Activated CD4-positive, alpha-beta T cell treated with anti-CD3 and anti-CD28 coated beads for 48 hours (primary cell): ENCODE data around the gene DLGAP3.

Experiments
- DNase-seq: peaks from one replicate; pipeline ENCODE4 v3.0.0-alpha.2; 2020

Gene DLGAP3

DNA sequence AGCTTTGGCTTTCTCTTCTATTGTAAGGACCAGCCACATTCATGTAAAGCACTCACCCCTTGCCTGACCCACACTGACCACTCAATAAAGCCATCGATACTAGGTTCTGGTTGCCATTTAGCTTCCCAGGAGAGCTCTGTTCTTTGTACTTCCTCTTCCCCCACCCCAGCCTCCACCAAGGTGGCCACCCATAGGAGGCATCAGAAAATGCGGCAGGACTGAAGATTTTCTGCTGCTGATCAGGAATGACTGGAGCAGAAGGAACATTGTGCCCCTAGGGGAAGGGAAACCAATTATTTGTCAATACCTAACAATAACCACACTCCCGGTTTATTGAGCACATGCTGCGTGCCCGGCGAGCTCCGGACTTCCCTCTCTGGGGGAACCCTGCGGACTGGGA lies 64.7 kb downstream of the DLGAP3 start:
- no peak for DNase-seq

DNA sequence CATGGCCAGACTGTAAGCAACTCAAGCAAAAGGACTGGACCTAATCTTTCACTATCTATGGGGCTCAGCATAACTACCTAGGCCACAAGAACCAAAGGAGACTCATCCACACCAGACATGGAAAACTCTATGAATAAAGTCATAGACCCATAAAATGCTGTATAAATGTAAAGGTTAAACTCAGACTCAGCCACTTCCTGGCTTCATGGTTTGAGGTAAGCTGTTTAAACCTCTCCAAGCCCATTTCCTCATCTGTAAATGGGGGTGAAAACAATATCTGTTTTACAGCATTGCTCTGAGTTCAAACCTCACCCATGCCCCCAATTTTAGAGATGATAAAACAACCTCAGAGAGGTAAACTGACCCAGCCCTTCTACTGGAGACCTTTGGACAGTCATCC lies 65.9 kb downstream of the DLGAP3 start:
- DNase-seq: no peak

DNA sequence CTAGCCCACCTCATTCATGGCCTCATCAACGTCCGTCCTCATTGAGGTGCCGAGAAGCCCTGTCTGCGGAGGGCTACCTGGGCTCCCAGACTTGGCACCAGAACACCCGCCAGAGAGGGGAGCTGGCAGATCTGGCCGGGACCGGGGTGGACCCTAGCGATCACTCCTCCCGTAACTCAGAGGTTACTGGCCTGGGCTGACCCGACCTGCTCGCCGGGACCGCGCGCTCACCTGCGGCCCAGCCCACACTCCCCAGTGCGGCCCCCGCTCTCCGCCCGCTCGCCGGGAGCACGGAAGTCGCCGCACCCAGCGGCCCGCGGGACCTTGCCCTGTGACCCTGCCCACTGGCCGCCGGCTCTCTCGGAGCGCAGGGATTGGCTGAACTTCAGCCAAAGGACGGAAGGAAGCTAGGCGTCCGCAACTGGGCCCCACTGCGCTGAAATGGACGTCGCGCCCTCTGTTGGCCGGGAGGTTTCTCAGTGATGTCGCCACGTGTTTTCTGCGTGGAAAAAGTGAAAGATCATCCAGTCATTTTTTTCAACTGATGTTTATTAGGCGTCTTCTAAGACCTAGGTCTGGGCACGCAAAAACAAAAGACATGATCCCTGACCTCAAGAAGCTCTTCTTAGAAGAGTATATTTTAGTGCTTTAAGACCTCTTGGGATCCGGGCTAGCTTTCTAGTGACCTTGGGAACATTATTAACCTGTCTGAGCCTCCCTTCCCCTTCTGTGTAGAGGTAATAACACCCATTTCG lies 69.8 kb downstream of the DLGAP3 start, which contains the start of gene SMIM12:
Gene SMIM12 (minus strand): TSS at position 304 of the 755 bp plus-strand sequence. CDS start 3,772 bp downstream, outside the sequence.
- peak; percentile 95 for DNase-seq

DNA sequence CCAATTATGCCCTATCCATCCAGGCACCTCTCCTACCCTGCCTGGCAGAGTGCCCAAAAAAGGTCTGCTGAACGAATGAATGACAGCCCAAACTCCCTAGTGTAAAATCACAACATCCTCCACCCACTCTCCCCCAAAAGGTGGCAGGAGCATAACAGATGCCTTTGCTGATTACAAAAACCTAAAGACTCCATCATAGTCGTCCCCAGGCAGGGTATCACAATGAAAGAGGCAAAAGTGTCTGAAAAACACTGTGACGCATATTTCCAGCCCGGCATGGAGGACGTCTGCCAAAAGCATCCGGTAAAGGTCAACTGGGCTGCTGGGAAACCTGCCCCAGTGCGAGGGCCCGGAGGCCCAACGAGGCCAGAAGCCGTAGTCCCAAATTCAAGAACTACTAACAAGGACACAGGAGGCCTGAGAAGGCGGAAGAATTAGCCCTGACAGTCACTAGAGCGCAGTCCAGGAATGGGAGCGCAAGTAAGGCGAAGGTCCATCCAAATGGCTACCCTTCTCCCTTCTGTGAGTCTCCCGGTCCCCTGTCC lies 70.5 kb downstream of the DLGAP3 start:
- peak; percentile 63 for DNase-seq

DNA sequence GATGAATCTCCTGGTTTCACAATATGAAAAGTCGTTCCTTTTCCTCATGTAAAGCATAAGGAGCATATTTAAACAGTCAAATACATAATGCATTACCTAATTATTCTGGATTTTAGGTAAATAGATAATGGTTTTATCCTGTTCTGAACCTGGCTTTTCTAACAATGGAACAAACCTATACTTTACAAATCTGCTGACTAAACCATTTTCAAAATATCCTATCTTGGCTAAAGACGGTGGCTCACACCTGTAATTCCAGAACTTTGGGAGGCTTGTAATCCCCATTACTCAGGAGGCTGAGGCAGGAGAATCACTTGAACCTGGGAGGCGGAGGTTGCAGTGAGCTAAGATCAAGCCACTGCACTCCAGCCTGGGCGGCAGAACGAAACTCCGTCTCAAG lies 72.8 kb downstream of the DLGAP3 start:
- DNase-seq: no peak

DNA sequence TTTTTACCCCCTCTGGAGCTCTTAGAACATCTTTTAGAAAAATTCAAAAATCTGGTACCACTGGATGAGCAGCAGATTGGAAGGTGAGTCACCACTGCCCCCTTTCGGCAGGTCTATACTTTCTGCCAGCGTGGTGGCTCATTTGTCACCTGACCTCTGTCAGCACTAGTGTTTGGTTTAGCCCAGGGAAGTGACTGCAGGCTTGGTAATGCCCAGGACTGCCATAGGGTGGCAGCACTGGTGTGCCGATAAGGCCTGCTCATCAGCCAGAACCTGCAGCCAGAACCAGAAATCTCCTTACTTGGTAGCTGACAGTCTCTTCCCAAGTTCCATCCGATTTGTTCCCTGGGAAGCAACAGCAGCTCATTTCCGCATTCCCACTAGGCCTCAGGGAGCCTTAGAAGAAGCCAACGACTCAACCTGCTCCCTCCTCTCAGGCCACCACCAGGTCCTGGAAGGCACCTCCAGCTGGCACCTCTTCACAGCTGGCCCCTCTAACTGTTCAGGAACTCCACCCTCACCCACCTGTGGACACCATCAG lies 76.7 kb downstream of the DLGAP3 start:
- peak; percentile 94 for DNase-seq

DNA sequence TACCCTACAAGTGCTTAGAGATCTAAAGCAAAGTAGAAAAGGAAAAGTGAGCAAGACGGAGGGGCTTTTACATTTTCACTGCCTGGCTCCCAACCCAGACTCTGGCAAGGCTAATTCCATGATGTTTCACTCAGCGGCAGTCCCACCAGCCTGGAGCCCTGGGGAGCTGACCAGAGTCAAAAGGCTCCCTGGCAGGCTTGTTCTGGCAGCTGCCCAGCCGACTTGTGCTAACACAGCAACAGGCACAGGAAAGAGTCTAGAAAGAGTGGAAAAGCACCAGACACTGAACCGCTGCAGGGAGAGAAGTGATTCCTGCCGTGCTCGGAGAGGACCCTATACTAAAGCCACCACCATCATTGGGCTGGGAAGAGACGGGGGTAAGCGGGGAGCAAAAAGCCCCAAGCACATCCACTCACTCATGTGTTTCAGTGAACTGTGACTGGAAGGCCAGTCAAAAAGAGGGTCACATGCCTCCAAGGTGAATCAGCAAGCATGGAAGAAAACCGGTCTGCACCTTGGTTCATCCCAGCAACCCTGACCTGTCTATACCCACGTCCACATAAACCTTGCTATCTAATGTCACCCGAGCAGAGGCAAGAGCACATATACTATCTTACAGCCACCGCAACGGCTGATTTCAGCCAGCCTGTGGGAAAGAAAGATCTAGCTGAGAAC lies 77.9 kb downstream of the DLGAP3 start:
- DNase-seq: no peak

DNA sequence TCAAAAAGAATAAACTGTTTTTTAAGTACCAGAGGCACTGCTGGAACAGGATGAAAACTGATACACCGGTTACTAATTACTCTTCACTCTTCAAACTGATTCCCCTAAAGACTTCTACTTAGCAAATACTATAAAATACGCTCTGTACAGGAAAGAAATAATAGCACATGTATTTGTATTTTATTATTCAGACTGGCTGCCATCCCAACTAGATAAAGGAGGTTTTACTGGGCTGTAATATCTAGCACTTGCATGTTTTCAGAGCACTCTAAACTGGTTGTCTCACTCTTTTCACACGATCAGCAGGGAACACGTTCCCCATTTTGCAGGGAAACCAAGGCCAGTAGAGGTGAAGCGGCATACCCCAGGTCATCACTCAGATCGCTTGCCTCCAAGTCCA lies 79.1 kb downstream of the DLGAP3 start:
- DNase-seq: no peak

DNA sequence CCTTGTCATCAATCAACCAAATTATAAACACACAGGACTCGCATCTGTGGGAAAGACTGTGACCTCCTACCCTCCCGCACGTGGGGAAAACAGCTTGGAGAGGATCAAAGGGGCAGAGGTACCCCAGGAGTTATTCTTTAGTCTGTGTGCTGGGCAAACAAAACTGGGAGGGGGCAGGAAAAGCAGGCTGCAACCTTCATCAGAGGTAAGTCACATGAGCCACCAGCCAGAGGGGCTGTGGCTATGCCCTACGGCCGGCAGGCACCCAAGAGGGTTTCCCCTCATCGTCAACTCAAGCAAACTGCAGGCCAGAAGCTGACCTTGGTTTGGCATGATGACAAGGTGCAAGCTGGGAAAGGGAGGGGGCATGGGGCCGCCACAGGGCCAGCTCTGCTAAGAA lies 82.4 kb downstream of the DLGAP3 start:
- no peak for DNase-seq

DNA sequence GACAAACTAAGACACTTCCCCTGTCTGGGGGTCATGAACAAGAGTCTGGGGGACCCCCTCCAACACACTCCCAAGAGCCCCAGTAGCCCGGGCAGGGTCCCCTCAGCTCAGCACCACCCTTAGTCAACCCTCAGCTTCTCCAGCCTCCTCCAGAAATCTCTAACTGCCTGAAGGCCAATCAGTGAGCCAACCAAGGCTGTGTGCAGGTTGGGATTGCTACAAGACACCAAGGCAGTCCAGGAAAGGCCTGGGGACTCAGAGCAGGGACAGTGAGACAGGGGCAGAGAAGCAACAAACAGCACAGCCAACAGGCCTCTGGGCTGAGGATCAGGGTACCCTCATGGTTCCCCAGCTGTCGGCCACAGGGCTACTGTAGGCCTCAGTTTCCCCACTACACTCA lies 83.2 kb downstream of the DLGAP3 start:
- DNase-seq: no peak

DNA sequence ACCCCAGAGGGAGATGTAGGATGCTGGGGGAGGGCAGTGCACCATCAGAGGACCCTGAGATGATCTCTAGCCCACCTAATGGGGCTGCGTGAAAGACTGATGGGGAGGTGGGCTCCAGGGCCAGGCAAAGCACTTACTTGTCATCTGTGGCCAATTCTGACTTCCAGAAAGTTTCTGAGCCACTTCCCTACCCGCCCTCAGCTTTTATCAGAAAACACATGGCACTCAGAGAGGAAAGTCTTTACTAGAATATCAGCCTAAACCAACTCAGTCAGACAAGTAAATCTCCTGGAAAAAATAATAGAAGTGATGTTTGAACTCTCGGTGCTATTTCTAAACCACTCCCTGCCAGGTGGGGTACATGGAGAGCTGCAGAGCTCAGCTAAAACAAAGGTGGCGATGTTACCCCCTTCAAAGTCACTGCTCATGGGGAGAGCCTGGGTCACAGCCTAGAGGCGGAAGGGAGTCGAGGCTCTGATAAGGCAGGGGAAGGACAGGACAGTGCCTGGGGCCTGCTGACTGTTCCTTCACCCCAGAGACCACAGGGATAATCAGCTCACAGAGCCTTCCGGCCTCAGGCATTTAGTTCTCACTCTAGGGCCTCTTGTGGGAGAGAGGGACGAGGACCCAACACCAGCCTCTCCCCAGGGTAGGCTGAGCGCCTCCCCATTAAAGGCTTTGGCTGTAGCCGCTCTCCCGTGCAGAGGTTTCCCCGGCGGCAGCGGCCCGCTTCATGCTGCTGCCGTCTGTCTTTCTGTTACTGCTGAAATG lies 84.1 kb downstream of the DLGAP3 start:
- no peak for DNase-seq

DNA sequence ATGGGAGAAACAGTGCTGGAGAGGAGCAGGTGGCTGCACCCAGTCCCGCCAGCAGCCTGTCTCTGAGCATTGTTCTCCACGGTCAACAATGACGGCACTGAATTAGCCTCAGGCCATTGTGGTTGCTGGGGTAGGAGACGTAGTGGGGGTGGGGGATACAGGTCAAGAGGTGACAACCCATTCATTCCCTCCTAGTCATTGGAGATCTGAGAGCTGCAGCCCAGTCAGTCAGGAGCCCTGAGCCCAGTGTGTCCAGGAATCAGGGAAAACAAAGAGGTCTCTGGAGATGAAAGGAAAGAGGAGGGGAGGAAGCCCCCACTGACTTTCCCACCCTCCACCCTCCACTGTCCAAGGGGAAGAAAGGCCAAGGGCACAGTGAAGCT lies 85.2 kb downstream of the DLGAP3 start:
- DNase-seq: no peak

DNA sequence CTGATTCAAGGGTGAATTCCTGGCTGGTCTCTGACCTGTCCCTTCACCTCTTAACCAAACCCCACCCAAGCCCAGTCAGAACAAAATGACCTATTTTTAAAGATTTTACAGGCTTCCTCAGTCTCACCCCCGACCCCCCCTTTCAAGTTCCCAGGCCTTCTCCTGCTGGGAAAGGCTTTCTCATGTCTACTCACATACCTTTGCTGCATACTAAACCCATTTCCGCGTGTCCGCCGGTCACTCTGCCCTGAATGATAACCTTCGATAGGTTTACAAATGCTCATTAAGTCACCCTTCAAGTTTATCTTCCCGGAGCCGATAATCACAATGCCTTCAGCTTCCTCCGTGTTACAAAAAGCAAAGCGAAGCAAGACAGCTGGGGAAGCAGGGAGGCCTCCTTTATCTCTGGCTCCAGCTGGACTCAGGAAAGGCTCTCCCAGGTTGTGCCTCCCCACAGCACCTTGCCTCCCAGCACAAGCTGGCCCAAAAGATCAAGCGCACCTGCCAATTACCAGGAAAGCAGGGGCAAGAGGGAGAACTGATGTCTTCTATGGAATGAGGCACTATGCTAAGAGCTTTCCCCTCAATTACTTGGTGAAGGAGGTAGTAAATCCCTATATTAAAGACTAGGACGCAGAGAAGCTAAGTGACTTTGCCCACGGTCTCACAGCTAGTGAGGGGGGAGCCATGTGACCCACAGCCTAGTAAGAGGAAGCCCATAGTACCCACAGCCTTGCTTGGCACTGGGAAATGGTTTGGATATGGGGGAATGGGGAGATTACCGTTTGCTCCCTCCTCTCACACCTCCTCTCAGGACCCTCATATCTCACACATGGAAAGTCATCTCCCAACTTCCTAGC lies 85.8 kb downstream of the DLGAP3 start:
- DNase-seq: no peak

DNA sequence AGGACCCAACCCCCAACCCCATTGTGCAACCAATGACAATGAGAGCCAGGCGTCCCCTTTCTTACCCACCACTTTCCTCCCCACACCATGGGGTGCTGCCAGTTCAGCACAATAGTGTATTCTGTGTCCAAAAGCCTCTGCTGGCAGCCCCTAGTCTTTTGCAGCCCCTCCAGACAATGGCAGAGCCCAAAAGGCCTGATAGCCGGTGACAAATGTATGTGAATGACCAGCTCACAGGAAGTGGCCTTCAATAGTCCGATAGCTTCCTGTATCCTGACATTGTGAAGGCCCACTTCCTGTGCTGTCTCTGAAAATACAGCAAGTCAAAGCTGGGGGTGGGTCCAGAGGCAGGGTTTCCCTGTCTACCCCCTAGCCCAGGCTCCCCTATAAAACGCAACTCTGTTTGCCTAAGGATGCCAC lies 86.5 kb downstream of the DLGAP3 start:
- DNase-seq: no peak

DNA sequence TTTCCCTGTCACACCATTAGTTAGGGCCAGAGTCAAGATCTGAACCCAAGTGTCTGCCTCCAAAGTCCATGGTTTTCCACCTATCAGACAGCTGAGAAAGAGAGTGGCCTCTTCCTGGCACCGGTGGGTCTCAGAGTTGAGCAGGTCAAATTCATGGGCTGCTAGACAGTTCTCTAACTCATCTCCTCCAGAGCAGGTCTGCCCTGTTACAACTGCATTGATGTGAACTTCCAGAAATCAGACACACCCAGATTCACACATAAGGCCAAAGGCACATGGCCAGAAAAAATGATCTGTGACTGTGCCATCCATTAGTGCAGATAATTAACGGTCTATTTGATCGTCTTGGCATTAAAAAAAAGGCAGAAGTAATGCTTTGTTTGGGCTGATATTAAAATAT lies 87.4 kb downstream of the DLGAP3 start:
- no peak for DNase-seq

DNA sequence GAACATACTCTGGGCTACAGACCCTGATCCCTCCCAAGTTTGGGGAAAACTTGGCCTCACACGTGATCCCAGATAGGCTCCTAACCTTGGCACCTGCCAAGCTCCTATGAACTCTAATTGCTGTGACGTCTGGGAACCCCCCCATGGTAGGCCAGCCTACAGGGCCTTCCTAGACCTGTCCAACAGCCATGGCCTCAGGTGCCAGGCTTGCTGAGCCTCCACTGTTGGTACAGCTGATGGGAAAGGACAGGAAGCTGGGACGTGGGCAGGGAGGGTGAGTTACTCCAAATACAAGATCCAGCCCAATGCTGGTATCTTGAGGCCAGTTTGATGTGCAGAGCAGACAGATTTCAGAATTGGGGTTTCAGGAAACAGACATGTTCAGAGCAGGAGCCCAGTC lies 89.0 kb downstream of the DLGAP3 start:
- no peak for DNase-seq

DNA sequence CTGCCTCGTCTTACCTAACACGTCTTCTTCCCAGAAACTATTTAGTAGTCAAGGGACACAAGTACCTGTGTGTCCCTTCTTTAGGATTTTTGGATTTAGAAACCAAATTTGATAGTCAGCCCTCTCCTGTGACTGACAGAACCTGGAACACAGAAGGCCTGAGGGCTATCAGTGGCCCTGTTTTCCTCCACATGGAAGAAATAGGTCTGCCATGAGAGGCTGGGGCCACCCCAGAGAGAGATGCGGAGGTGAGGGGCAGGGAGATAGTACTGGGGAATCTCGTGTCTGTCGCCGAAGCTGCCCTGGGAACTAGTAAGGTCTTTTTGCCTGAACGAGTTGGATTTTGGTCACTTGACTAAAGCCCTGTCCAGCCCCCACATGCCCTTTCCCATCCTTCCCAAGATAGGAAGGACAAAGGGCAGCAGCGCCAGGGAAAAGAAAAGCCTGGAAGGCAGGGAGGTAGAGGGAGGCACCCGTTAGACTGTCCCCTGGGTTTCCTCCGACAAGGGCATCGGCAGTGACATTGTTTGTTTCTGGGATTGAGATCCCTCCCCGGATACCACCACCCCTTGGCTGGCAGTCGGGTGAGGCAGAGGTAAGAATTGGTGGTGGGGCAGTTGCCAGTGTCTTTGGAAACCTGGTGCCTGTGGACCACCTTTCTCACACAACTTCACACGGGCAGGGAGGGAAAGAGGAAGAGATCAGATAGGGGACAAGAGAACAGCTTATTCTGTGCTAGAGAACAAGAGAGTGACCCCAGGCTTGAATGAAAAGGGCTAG lies 89.7 kb downstream of the DLGAP3 start:
- DNase-seq: no peak

DNA sequence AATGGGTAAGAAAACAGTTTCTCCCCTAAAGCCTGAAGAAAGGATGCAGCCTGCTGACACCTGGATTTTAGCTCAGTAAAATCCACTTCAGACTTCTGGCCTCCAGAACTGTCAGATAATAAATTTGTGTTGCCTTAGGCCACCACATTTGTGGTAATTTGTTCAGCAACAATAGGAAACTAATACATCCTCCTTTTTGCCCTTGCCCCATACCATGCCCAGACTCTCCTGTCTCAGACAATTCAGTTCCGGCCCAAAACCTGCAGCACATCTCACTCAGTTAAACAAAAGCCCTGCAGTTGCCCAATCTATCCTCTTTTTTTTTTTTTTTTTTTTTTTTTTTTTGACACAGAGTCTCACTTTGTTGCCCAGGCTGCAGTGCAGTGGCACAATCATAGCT lies 95.7 kb downstream of the DLGAP3 start:
- no peak for DNase-seq

DNA sequence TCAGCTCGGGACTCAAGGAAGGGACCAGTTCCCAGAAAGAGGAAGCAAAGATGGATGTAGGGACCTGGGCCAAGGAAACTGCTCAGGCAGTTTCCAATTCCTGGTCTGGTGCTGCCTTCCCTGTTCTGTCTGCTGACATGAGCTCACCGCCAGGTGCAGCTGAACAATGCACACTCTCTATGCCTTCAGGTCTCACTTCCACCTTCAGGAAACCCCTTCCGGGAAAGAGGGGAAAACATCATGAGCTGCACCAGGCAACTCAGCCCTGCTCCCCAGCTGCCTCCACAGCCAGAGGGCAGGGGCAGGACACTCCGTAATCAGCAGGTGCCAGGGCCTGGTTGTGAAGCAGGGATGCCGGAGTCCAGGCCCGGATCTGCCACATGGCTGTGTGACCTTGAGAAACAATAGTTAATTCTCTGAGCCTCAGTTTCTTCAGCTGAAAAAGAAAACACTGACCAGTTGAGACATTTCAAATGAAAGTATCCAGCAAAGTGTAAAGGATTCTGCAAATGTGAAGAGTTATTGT lies 97.7 kb downstream of the DLGAP3 start:
- no peak for DNase-seq

DNA sequence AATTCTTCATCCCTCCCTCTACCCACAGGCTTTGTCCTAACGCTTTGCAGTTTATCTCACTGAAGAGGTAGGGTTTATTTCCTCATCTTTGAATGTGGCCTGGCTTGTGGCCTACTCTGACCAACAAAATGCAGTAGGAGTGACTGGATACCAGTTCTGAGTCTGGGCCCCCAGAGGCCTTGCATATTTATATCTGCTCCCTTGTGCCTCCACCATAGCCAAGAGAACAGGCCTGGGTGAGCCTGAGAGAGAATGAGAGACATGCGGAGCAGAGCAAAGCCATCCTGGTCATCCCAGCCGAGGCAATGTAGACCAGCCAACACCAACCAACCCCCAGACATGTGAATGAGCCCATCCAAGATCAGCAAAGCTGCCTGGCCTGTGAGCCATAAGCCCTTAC lies 100.2 kb downstream of the DLGAP3 start:
- DNase-seq: no peak

DNA sequence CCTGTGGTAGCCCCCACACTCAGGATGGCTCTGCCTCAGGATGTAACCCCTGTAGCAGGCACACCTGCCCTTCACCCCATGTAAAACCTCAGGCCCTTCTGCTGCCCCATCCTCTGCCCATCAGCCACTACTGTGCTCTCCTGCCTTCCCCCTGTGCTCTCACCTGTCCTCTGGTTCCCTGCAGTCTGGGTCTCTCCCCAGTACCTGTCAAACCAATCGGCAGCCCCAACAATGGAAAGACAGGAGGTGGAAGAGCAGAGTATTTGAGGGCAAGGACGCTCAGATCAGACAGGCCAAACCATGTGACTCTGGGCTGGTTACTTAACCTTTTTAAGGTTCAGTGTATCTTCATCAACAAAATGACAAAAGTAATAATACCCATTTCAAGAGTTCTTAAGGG lies 100.8 kb downstream of the DLGAP3 start:
- DNase-seq: no peak
